ENCODE results near the gene HOOK1.

HOOK1 gene

GRCh38 chr1:59885160-59885832 is 70.5 kb downstream of the HOOK1 start:
- DNase-seq (ENCODE audit: low read depth): no peak
- H3K4me3 ChIP-seq (ENCODE audit: low read depth, low read length): no peak overlapping the region
- TF ChIP-seq CTCF (IDR thresholded peaks at IDR 0.05; ENCODE audit: insufficient read depth, low read depth, low read length, missing control alignments): no peak

DNA sequence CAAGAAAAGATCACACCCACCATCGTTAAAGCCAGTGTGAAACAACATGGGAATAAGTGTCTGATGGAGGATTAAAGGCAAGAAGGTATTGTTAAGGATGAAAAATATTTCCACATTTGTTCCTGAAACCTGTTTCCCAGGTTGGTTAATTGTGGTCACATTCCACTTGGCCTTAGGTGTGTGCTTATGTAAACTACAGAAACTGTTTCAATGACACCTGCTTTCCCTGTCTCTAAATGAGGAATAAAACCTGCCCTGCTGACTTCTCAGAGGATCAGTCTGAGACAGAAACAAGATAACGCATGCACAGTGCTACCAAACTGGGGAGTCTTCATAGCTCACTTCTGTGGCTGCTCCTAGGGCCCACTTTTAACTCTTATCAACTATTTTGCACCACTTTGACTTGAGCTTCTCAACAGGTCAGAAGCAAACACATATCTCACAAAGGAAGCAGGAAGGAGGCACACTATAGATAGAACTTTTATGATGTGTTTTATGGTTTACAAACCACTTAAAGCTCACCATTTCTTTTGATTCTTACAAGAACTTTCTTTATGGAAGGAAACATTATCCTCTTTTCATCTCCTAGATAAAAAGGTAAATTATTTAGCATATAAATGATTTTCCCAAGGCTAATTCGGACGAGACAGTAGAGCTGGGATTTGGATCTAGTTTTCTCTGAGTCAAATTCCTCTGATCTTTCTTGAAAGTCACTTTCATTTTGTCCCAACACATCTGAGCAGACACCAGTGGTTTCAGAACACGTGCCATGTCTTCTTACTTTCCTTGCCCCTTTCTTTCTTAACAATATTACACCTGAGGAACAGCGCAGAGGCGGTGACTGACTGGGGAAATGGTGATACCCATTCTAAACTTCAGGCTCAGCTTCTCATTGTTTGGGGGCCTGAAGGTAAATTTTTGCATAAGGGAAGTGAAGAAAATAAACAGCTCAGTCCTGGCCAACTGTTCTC is 78.4 kb downstream of the HOOK1 start:
- DNase-seq (ENCODE audit: low read depth): no peak
- TF ChIP-seq CTCF (IDR thresholded peaks at IDR 0.05; ENCODE audit: insufficient read depth, low read depth, low read length, missing control alignments): no peak
- no peak overlapping the region for H3K4me3 ChIP-seq (ENCODE audit: low read depth, low read length)

DNA sequence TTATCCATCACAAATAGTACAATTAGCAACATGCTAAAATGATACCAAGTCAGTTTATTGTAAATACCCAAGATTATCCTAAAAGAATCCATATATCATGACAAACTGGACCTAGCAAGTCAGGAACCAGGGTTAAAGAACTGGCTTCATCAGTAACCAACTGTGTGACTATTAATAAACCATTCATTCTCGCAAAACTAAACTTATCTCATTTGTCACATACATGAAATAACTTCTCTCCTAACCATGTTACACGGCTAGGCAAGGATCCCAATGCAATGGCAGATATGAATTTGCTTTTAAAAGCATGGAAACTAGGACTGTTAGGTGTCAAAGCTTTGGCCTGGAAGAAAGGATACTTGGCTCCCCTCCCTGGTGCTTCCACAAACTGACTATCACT is 82.4 kb downstream of the HOOK1 start:
- TF ChIP-seq CTCF (IDR thresholded peaks at IDR 0.05; ENCODE audit: insufficient read depth, low read depth, low read length, missing control alignments): no peak
- DNase-seq (ENCODE audit: low read depth): no peak
- H3K4me3 ChIP-seq (ENCODE audit: low read depth, low read length): no peak overlapping the region

- H3K4me3 ChIP-seq (ENCODE audit: low read depth, low read length): no peak overlapping the region
- no peak for TF ChIP-seq CTCF (IDR thresholded peaks at IDR 0.05; ENCODE audit: insufficient read depth, low read depth, low read length, missing control alignments)
- no peak for DNase-seq (ENCODE audit: low read depth)
Observed at GRCh38 chr1:59898927-59899326, 84.2 kb downstream of the HOOK1 start.

GRCh38 chr1:59900640-59901039 is 85.9 kb downstream of the HOOK1 start:
- DNase-seq (ENCODE audit: low read depth): no peak
- no peak for TF ChIP-seq CTCF (IDR thresholded peaks at IDR 0.05; ENCODE audit: insufficient read depth, low read depth, low read length, missing control alignments)
- no peak overlapping the region for H3K4me3 ChIP-seq (ENCODE audit: low read depth, low read length)

- no peak overlapping the region for H3K4me3 ChIP-seq (ENCODE audit: low read depth, low read length)
- no peak for DNase-seq (ENCODE audit: low read depth)
- no peak for TF ChIP-seq CTCF (IDR thresholded peaks at IDR 0.05; ENCODE audit: insufficient read depth, low read depth, low read length, missing control alignments)
Observed at GRCh38 chr1:59901770-59902388, 87.1 kb downstream of the HOOK1 start.

All from GM12865 (cell line).